DMS153 treated with DMSO at 0.1 percent for 48 hours (cell line): Measurements from ENCODE around the gene CLN6.
"Not testable (repeated sequence)": the region's sequence is repeated elsewhere in the genome, so short reads cannot be mapped to it uniquely, and the experiment has no call there.

ENCODE experiments used
- DNase-seq: peaks from one replicate; lab custom pipeline; 2025; ENCODE audit not compliant: unreplicated experiment; lab: John Stamatoyannopoulos, UW

CLN6 gene

GRCh38 chr15:68192117-68192516, 37.4 kb downstream of the CLN6 start:
- DNase-seq = no peak

GRCh38 chr15:68191555-68191954, 38.0 kb downstream of the CLN6 start:
- DNase-seq = no peak

GRCh38 chr15:68190048-68190447, 39.5 kb downstream of the CLN6 start:
- no peak for DNase-seq

GRCh38 chr15:68188647-68189046, 40.9 kb downstream of the CLN6 start:
- no peak for DNase-seq

DNA sequence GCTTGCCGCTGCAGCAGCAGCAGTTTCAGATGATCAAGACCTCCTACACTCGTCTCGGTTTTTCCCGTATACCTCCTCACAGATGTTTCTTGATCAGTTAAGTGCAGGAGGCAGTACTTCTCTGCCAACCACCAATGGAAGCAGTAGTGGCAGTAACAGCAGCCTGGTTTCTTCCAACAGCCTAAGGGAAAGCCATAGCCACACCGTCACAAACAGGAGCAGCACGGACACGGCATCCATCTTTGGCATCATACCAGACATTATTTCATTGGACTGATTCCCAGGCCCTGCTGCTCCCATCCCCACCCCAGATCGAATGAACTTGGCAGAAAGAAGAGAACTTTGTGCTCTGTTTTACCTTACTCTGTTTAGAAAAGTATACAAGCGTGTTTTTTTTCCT, 42.0 kb downstream of the CLN6 start:
- no peak for DNase-seq

GRCh38 chr15:68186671-68187397, 42.7 kb downstream of the CLN6 start:
- no peak for DNase-seq

DNA sequence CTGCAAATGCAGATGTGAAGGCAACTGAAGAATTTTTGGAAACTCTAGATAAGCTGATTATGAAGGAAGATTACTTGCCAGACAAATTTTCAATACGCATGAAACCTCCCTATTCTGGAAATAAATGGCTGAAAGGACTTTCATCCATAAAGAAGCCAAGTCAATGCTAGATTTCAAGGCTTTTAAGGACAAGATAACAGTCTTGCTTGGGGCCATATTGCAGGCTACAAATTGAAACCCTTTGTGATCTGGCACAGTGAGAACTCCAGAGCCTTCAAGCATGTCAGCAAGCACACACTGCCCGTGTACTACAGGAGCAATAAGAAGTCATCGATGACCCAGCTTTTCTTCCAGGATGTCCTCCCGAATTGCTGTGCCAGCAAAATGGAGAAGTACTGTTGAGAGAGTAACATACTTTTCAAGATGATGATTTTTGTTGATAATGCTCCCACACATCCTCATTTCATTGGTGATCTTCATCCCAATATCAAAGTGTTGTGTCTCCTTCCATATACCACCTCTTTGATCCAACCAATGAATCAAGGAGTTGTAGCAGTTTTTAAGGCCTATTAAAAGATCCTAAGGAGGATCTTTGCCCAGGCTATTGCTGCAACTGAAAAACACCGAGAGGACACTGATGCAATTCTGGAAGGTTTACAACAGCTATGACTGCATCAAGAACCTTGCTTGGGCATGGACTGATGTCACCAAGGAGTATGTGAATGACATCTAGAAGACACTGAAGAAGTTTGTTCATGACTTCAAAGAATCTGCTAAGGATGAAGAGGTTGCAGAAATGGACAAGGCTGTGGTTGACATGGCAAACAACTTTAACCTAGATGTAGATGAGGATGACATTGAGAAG, 44.7 kb downstream of the CLN6 start:
- no peak for DNase-seq

- no peak for DNase-seq
These were observed 45.8 kb downstream of the CLN6 start for GRCh38 chr15:68183616-68184315.

GRCh38 chr15:68177742-68178141, 51.8 kb downstream of the CLN6 start:
- no peak for DNase-seq

DNA sequence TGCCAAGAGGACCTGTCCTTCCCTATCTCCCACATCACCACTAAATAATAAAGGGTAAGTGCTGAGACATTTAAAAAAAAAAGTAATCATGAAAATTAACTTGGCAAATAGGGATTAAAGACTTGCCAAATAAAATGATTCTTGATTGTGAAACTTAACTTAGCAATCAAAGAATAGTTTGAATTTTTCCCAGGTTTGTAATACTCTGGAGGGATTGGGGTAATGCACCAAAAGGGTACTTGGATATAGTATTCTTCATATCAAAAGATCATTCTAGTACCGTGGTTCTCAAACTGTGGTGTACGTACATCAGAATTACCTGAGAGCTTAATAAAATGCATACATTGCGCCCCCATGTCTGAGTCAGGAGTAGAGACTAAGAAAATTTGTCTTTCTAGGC, 52.9 kb downstream of the CLN6 start:
- DNase-seq = no peak

GRCh38 chr15:68175526-68175925, 54.0 kb downstream of the CLN6 start:
- DNase-seq = no peak

- DNase-seq = no peak
These were observed 56.4 kb downstream of the CLN6 start for GRCh38 chr15:68173119-68173518.

DNA sequence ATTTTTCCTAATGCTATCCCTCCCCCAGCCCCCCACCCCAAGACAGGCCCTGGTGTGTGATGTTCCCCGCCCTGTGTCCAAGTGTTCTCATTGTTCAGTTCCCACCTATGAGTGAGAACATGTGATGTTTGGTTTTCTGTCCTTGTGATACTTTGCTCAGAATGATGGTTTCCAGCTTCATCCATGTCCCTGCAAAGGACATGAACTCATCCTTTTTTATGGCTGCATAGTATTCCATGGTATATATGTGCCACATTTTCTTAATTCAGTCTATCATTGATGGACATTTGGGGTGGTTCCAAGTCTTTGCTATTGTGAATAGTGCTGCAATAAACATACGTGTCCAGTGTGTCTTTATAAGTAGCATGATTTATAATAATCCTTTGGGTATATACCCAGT, 57.5 kb downstream of the CLN6 start:
- DNase-seq = not testable (repeated sequence)

DNA sequence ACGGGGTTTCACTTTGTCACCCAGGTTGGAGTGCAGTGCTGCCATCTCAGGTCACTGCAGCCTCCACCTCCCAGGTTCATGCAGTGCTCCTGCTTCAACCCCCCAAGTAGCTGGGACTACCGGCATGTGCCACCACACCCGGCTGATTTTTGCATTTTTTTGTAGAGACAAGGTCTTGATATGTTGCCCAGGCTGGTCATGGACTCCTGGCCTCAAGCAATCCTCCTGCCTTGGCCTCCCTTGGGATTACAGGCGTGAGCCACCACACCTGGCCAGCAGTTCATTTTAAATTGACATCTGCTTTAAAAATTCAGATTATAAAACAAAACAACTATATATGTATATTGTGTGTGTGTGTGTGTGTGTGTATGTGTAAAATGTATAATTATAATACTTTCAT, 62.7 kb downstream of the CLN6 start:
- no peak for DNase-seq

- DNase-seq = no peak
These were observed 66.3 kb downstream of the CLN6 start for GRCh38 chr15:68163191-68163590.

DNA sequence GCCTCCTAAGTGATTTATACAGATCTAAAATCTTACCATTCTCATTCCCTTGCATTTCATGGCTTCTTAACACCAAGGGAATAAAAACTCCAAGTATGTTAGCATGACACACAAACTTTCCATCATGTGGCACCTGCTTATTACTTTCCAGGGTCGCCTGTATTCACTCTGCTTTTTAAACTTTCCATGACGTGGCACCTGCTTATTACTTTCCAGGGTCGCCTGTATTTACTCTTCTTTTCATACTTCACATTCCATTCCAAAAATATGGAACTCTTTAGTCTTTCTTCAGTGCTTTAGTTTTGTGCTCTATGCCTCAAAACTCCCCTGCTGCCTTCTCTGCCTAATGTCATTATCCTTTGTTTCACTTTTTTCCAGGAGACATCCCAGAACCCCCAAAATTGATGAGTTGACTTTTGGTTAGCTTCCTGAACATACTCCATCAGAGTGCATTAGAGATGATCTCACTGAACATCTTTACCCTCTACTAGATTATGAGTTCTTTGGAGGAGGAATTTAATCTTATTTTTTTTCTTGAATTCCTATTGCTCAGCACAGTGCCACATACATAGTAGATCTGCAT, 71.4 kb downstream of the CLN6 start:
- DNase-seq = no peak

DNA sequence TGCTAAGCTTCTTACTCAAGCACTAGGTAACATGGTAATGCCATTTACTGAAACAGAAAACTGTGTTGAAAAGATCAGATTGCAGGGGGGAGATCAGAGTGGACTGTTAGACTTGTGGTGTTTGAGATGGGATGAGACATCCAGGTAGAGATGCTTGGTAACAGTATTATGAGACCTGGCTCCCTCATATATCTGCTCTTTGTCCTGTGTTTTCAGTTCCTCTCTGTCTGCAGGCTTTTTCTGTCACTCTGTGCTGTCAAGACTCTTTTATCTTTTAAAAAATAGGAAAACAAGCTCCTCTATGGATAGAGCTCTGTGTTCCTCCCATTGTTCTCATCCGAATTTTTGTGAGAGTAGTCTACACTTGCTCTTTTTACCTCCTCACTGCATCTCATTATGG, 72.5 kb downstream of the CLN6 start:
- no peak for DNase-seq
